ENCODE measurements around the gene MYO3B. TPM values are rescaled to one million over a fixed set of nuclear protein-coding genes. Genes with fewer than 3 reads are reported as not detected.

MYO3B gene
- total and polyA plus RNA-seq, 2 donors (not counting 3 experiments of a cell fraction or from before 2014, with no cell fraction given): 0.03 TPM; not detected in 1

DNA sequence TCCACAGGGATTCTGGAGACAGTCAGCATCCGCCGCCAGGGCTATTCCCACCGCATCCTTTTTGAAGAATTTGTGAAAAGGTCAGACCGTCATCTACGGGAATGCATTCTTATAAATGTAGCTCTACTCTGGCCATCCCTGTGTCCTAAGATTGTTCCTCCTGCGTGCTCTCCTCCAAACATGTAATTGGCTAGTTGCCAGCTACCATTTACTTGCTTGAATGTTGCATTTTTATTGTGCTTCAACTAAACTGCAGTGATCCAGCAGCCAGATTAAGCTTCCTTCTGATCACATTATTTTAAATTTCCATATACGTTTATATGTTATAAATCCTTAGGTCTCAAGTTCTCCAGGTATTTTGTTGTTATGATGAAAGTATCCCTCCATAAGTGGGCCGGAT is 288.7 kb downstream of the MYO3B start:
- Histone ChIP-seq H3K27ac (ENCODE audit: insufficient read depth, low read depth, low read length) (no peak overlapping the region), H3K4me1 (ENCODE audit: control insufficient read depth, extremely low read depth, insufficient read depth, low read length) (no peaks in the 10 kb centered on the region), H3K4me3 (replicated peaks in 1 of 3; ENCODE audit: insufficient read depth in 1 of 3, low read depth in 1 of 3, low read length in 3 of 3) (no peak overlapping the region), H3K9ac (replicated peaks; ENCODE audit: extremely low read depth, insufficient read depth, low read length) (no peak overlapping the region), H4K20me1 (replicated peaks; ENCODE audit: control insufficient read depth, extremely low read depth, insufficient read depth, low read length) (no peaks in the 10 kb centered on the region), H3K9me1 (replicated peaks; ENCODE audit: control insufficient read depth, extremely low read depth, insufficient read depth, low read length) (no peaks in the 10 kb centered on the region), H3K79me2 (ENCODE audit: control insufficient read depth, insufficient read depth, low read length) (no peaks in the 10 kb centered on the region), H3K4me2 (ENCODE audit: insufficient read depth, low read length) (no peak overlapping the region), H2AFZ (ENCODE audit: low read depth, low read length) (no peak overlapping the region), H3K36me3 (ENCODE audit: control insufficient read depth in 2 of 2, extremely low read depth in 1 of 2, insufficient read depth in 2 of 2, low read length in 2 of 2) (no peaks in the 10 kb centered on the region), H3K9me3 (replicated peaks; ENCODE audit: control insufficient read depth, insufficient read depth, low read length) (no peaks in the 10 kb centered on the region), H3K27me3 (ENCODE audit: control insufficient read depth in 2 of 2, insufficient read depth in 2 of 2, low read length in 2 of 2) (no peaks in the 10 kb centered on the region)
- POLR2A ChIA-PET: no interaction called here
- no TSS peak for BruUV-seq (replicated peaks)
- dilution Hi-C loops (cut with MboI; ENCODE audit: extremely low pct_ligation_motif_present, low sequenced_read_pairs) (no loop called here), intact Hi-C loops (cut with micrococcal nuclease) (no loop called here)
- CTCF ChIA-PET: no interaction called here
- DNase-seq (ENCODE audit: low read depth, low spot score) (no peak), FAIRE-seq (no peak)
- TF ChIP-seq GATA2 (IDR thresholded peaks at IDR 0.05; ENCODE audit: insufficient read depth, insufficient read length, low read depth, low read length) (no peak), CTCF (IDR thresholded peaks at IDR 0.05; ENCODE audit: extremely low read depth in 1 of 2, insufficient read depth in 1 of 2, low read depth in 1 of 2, low read length in 2 of 2) (no peak), FOS (IDR thresholded peaks at IDR 0.05; ENCODE audit: borderline replicate concordance, insufficient read depth, low read length) (no peak), JUN (IDR thresholded peaks at IDR 0.05; ENCODE audit: borderline replicate concordance, insufficient read depth, insufficient read length, low read depth) (no peak), POLR2A (IDR thresholded peaks at IDR 0.05; ENCODE audit: low read depth, low read length) (no peak), EZH2 (IDR thresholded peaks at IDR 0.05; ENCODE audit: borderline replicate concordance, low read depth, low read length, severe bottlenecking) (no peak), POLR2AphosphoS5 (IDR thresholded peaks at IDR 0.05; ENCODE audit: insufficient read depth, low read depth, low read length) (no peak), MYC (IDR thresholded peaks at IDR 0.05; ENCODE audit: low read depth, low read length) (no peak)
